Vagina (tissue), 2 donors: ENCODE results near the gene KLHDC8A.

Source experiments
- POLR2A ChIP-seq, 2 donors: fragments of 450-650 bp; IDR thresholded peaks; one replicate each; pipeline ENCODE4 v1.6.1; 2017; ENCODE audit warnings: antibody characterized with exemption in 2 of 2, mild to moderate bottlenecking in 2 of 2, moderate library complexity in 2 of 2
- TF ChIP-seq, protein P1 (sequence below), 3 experiments: fragments of 450-650 bp in 2 of 3; fragments of 200-600 bp in 1 of 3; sonication (generic) in 1 of 3; IDR thresholded peaks; one replicate each; pipeline ENCODE4 v1.5.1; 2017 to 2019; ENCODE audit warnings: antibody characterized with exemption in 3 of 3, mild to moderate bottlenecking in 2 of 3, moderate library complexity in 2 of 3

DNA sequence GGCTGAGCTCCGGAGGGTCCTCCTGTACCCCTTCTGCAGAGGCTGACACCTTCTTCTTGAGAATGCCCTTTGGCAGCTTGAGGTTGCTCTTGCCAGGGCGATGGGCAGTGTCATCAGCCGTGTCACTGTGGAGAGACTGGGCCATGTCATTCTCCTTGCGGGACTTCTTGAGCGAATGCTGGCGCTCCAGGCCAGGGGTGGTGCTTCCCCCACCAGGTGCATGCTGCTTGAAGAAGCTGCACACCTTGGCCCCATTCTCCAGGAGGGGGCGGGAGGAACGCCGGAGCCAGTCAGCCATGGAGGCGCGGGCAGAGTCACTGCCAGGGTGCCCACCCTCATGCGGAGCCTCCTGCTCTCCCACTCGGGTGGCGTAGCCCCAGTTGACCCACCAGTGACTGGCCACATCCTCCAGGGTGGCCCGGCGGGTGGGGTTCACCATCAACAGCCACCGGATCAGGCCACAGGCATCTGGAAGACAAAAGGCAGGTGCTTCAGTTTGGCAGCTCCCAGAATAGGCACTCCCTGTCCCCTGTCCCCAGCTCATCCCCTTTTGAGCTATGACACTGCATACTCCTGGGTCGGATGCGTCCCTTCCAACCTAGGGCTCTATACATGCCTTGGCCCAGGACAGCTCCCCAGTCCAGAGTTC, 52.6 kb downstream of the KLHDC8A start:
- no peak for TF ChIP-seq POLR2A (IDR thresholded peaks at IDR 0.05)
- TF ChIP-seq, protein P1, sequence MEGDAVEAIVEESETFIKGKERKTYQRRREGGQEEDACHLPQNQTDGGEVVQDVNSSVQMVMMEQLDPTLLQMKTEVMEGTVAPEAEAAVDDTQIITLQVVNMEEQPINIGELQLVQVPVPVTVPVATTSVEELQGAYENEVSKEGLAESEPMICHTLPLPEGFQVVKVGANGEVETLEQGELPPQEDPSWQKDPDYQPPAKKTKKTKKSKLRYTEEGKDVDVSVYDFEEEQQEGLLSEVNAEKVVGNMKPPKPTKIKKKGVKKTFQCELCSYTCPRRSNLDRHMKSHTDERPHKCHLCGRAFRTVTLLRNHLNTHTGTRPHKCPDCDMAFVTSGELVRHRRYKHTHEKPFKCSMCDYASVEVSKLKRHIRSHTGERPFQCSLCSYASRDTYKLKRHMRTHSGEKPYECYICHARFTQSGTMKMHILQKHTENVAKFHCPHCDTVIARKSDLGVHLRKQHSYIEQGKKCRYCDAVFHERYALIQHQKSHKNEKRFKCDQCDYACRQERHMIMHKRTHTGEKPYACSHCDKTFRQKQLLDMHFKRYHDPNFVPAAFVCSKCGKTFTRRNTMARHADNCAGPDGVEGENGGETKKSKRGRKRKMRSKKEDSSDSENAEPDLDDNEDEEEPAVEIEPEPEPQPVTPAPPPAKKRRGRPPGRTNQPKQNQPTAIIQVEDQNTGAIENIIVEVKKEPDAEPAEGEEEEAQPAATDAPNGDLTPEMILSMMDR (IDR thresholded peaks at IDR 0.05): no peak
